ENCODE data around the gene UBR4. TPM values are rescaled to one million over a fixed set of nuclear protein-coding genes. Genes with fewer than 3 reads are reported as not detected.

Gene UBR4
- total RNA-seq, 1 donor = 136 TPM

DNA sequence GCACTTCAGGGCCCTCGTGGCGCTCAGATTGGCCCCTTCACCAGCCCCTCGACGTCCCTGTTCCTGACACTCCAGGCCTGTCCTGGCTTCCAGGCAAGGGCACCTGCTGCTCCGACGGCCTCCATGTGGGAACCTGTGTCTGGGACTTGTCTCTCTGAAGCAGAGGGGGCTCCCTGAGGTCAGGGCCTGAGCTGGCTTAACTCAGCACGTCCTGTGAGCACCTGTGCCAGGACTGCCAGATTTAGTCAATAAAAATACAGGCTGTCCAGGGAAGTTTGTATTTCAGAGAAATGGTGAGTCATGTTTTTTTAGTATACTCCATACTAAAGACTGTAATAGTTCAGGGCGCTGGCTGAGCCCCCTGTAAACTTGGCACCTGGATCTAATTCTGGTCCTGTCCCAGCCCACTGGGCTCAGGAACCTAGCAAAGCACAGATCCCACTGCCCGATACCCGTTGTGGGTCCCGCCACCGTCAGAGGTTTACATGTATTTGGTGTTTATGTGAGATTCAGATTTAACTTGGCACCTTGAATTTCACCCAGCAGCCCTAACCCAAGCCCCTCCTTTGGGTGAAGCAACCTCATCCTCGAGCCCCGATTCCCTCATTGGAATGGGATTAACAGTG is 143.7 kb downstream of the UBR4 start:
- DNase-seq (ENCODE audit: low read depth) = peak; percentile 19
- H3K4me3 ChIP-seq (ENCODE audit: low read depth, low read length) = no peak overlapping the region
- TF ChIP-seq, protein P1, sequence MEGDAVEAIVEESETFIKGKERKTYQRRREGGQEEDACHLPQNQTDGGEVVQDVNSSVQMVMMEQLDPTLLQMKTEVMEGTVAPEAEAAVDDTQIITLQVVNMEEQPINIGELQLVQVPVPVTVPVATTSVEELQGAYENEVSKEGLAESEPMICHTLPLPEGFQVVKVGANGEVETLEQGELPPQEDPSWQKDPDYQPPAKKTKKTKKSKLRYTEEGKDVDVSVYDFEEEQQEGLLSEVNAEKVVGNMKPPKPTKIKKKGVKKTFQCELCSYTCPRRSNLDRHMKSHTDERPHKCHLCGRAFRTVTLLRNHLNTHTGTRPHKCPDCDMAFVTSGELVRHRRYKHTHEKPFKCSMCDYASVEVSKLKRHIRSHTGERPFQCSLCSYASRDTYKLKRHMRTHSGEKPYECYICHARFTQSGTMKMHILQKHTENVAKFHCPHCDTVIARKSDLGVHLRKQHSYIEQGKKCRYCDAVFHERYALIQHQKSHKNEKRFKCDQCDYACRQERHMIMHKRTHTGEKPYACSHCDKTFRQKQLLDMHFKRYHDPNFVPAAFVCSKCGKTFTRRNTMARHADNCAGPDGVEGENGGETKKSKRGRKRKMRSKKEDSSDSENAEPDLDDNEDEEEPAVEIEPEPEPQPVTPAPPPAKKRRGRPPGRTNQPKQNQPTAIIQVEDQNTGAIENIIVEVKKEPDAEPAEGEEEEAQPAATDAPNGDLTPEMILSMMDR (IDR thresholded peaks at IDR 0.05; ENCODE audit: insufficient read depth, low read length) = no peak

DNA sequence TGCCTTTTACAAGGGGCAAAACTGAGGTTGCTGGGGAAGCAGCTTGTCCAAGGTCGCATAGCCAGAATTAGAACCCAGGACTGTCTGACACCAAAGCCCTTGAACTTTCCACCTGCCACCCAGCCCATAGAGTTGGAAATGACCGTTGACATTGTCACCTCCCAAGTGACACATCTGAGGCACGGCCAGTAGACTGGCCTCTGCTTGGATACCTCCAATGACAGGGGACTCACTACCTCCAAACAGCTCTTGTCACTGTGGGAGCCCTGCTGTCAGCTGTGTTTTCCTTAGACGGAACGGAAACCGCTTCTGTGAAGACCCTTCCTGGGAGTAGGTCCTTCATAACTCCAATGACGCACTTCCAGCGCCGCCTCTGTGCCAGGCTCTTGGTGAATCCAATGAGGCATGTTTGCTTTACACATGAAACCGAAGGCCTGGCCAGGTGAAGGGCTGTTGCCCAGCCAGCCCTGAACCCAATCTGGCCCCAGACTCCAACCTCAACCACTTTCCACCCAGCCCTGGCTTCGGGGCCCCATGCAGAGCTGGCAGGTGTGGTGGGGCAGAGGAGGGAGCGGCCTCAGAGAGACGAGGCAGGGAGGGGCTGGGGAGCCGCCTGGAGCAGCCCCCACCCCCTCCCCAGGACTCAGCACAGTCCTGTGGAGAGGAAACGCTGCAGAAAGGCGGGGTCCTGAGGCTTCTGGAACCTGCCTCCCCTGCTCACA is 144.4 kb downstream of the UBR4 start:
- DNase-seq (ENCODE audit: low read depth) = no peak
- TF ChIP-seq, protein P1 (IDR thresholded peaks at IDR 0.05; ENCODE audit: insufficient read depth, low read length) = no peak
- no peak overlapping the region for H3K4me3 ChIP-seq (ENCODE audit: low read depth, low read length)

- TF ChIP-seq, protein P1 (IDR thresholded peaks at IDR 0.05; ENCODE audit: insufficient read depth, low read length) = no peak
- H3K4me3 ChIP-seq (ENCODE audit: low read depth, low read length) = no peak overlapping the region
Measured at GRCh38 chr1:19064906-19065450, 145.1 kb downstream of the UBR4 start.

GRCh38 chr1:19063122-19063521 is 146.9 kb downstream of the UBR4 start:
- TF ChIP-seq, protein P1 (IDR thresholded peaks at IDR 0.05; ENCODE audit: insufficient read depth, low read length) = no peak
- no peak overlapping the region for H3K4me3 ChIP-seq (ENCODE audit: low read depth, low read length)
- DNase-seq (ENCODE audit: low read depth) = no peak

More at GRCh38 chr1:19064906-19065450, 145.1 kb downstream of the UBR4 start:
- no peak for DNase-seq (ENCODE audit: low read depth)

GRCh38 chr1:19062258-19063029 is 147.6 kb downstream of the UBR4 start:
- no peak for DNase-seq (ENCODE audit: low read depth)
- TF ChIP-seq, protein P1 (IDR thresholded peaks at IDR 0.05; ENCODE audit: insufficient read depth, low read length) = no peak
- no peak overlapping the region for H3K4me3 ChIP-seq (ENCODE audit: low read depth, low read length)

GRCh38 chr1:19061798-19062197 is 148.3 kb downstream of the UBR4 start:
- TF ChIP-seq, protein P1 (IDR thresholded peaks at IDR 0.05; ENCODE audit: insufficient read depth, low read length) = no peak
- DNase-seq (ENCODE audit: low read depth) = no peak
- no peak overlapping the region for H3K4me3 ChIP-seq (ENCODE audit: low read depth, low read length)

Data from fibroblast of the aortic adventitia (primary cell).